ENCODE data around the gene DUSP1. TPM values are rescaled to one million over a fixed set of nuclear protein-coding genes. Genes with fewer than 3 reads are reported as not detected.

Gene DUSP1
- polyA plus RNA-seq, 1 donor from 2014 or later: 48.3 TPM

- no peak overlapping the region for H3K4me2 ChIP-seq (ENCODE audit: low read length)
- TF ChIP-seq RAD21 (conservative IDR thresholded peaks at IDR 0.05) (no peak), MXI1 (conservative IDR thresholded peaks at IDR 0.05; ENCODE audit: poor library complexity, severe bottlenecking) (no peak), EP300 (conservative IDR thresholded peaks at IDR 0.05; ENCODE audit: poor library complexity, severe bottlenecking) (no peak), POLR2AphosphoS5 (IDR thresholded peaks at IDR 0.05) (no peak), TAF1 (IDR thresholded peaks at IDR 0.05; ENCODE audit: low read depth) (no peak), EZH2 (IDR thresholded peaks at IDR 0.05; ENCODE audit: borderline replicate concordance, insufficient read depth, low read length, poor library complexity, severe bottlenecking) (no peak), REST (IDR thresholded peaks at IDR 0.05; ENCODE audit: borderline replicate concordance) (no peak), SMC3 (conservative IDR thresholded peaks at IDR 0.05; ENCODE audit: poor library complexity) (no peak), CTCF (IDR thresholded peaks at IDR 0.05; ENCODE audit: poor library complexity, severe bottlenecking) (no peak)
These were observed 48.6 kb upstream of the DUSP1 start for GRCh38 chr5:172819569-172819968.

GRCh38 chr5:172818081-172818480 lies 47.1 kb upstream of the DUSP1 start:
- H3K9me2 ChIP-seq (ENCODE audit: insufficient read depth, low read length): no peaks in the 10 kb centered on the region
- H4K20me1 ChIP-seq (ENCODE audit: insufficient read depth): no peaks in the 10 kb centered on the region
- H3K27ac ChIP-seq (ENCODE audit: low read length): no peak overlapping the region
- no peaks in the 10 kb centered on the region for H3F3A ChIP-seq (ENCODE audit: insufficient read depth, low read length, poor library complexity, severe bottlenecking)
- no peak overlapping the region for H2AFZ ChIP-seq (ENCODE audit: low read depth, low read length)
- no peaks in the 10 kb centered on the region for H3K9me3 ChIP-seq (ENCODE audit: low read length)
- no peak for TF ChIP-seq RAD21 (conservative IDR thresholded peaks at IDR 0.05)
- TF ChIP-seq REST (IDR thresholded peaks at IDR 0.05; ENCODE audit: borderline replicate concordance): no peak
- no peak for TF ChIP-seq EZH2 (IDR thresholded peaks at IDR 0.05; ENCODE audit: borderline replicate concordance, insufficient read depth, low read length, poor library complexity, severe bottlenecking)
- no peak for TF ChIP-seq EP300 (conservative IDR thresholded peaks at IDR 0.05; ENCODE audit: poor library complexity, severe bottlenecking)
- no peak for TF ChIP-seq TAF1 (IDR thresholded peaks at IDR 0.05; ENCODE audit: low read depth)
- TF ChIP-seq CTCF (IDR thresholded peaks at IDR 0.05; ENCODE audit: poor library complexity, severe bottlenecking): no peak
- TF ChIP-seq POLR2AphosphoS5 (IDR thresholded peaks at IDR 0.05): no peak
- TF ChIP-seq SMC3 (conservative IDR thresholded peaks at IDR 0.05; ENCODE audit: poor library complexity): no peak
- no peak overlapping the region for H3K9ac ChIP-seq (ENCODE audit: low read length)
- H3K79me2 ChIP-seq (replicated peaks; ENCODE audit: insufficient read depth, low read length): no peaks in the 10 kb centered on the region
- H3K36me3 ChIP-seq (ENCODE audit: insufficient read depth, low read length): no peaks in the 10 kb centered on the region
- no peaks in the 10 kb centered on the region for H3K27me3 ChIP-seq (ENCODE audit: insufficient read depth, low read depth, low read length)
- H3K4me3 ChIP-seq (ENCODE audit: low read length): no peak overlapping the region
- no peak overlapping the region for H3K4me2 ChIP-seq (ENCODE audit: low read length)

More at GRCh38 chr5:172819569-172819968, 48.6 kb upstream of the DUSP1 start:
- H3K27me3 ChIP-seq (ENCODE audit: insufficient read depth, low read depth, low read length): no peaks in the 10 kb centered on the region
- no peak overlapping the region for H3K4me3 ChIP-seq (ENCODE audit: low read length)
- no peaks in the 10 kb centered on the region for H4K20me1 ChIP-seq (ENCODE audit: insufficient read depth)
- H3K9me3 ChIP-seq (ENCODE audit: low read length): no peaks in the 10 kb centered on the region
- H3K9me2 ChIP-seq (ENCODE audit: insufficient read depth, low read length): no peaks in the 10 kb centered on the region
- H3K79me2 ChIP-seq (replicated peaks; ENCODE audit: insufficient read depth, low read length): no peaks in the 10 kb centered on the region
- no peaks in the 10 kb centered on the region for H3K36me3 ChIP-seq (ENCODE audit: insufficient read depth, low read length)
- H2AFZ ChIP-seq (ENCODE audit: low read depth, low read length): no peak overlapping the region
- no peak overlapping the region for H3K27ac ChIP-seq (ENCODE audit: low read length)
- H3F3A ChIP-seq (ENCODE audit: insufficient read depth, low read length, poor library complexity, severe bottlenecking): no peaks in the 10 kb centered on the region
- no peak overlapping the region for H3K9ac ChIP-seq (ENCODE audit: low read length)

Measured in neural cell (in vitro differentiated cells).